Muscle layer of duodenum (tissue), 2 donors: Measurements from ENCODE around the gene OR6N2.

Source experiments
- H3K27ac ChIP-seq: one replicate; pipeline ENCODE4 v1.7.0; 2013; ENCODE audit warnings: mild to moderate bottlenecking, low read length
- H3K27me3 ChIP-seq: one replicate; pipeline ENCODE4 v1.7.0; 2013; ENCODE audit warnings: low read depth, mild to moderate bottlenecking, control low read depth, low read length
- H3K36me3 ChIP-seq, 2 donors: one replicate each; pipeline ENCODE4 v1.7.0; 2013; ENCODE audit warnings: low read length in 2 of 2, control low read depth in 1 of 2, mild to moderate bottlenecking in 1 of 2; ENCODE audit not compliant: insufficient read depth in 2 of 2, control insufficient read depth in 1 of 2
- H3K4me1 ChIP-seq, 2 donors: one replicate each; pipeline ENCODE4 v1.7.0; 2013; ENCODE audit warnings: low read length in 2 of 2, mild to moderate bottlenecking in 2 of 2, control low read depth in 1 of 2, moderate library complexity in 1 of 2; ENCODE audit not compliant: insufficient read depth in 2 of 2, control insufficient read depth in 1 of 2
- H3K4me3 ChIP-seq, 2 donors: one replicate each; pipeline ENCODE4 v1.7.0; 2013; ENCODE audit warnings: low read length in 2 of 2, low read depth in 1 of 2, mild to moderate bottlenecking in 1 of 2
- H3K9me3 ChIP-seq, 2 donors: one replicate each; pipeline ENCODE4 v1.7.0; 2013; ENCODE audit warnings: low read length in 2 of 2, control low read depth in 1 of 2, mild to moderate bottlenecking in 1 of 2; ENCODE audit not compliant: control insufficient read depth in 1 of 2
- donor health status: healthy.

The OR6N2 gene

GRCh38 chr1:158752155-158752712, 28.8 kb downstream of the OR6N2 start:
- H3K36me3 ChIP-seq: no peaks in the 10 kb centered on the region

GRCh38 chr1:158735848-158736247, 45.2 kb downstream of the OR6N2 start:
- no peaks in the 10 kb centered on the region for H3K36me3 ChIP-seq
- H3K4me1 ChIP-seq: no peaks in the 10 kb centered on the region
- no peak overlapping the region for H3K27ac ChIP-seq
- H3K4me3 ChIP-seq: no peak overlapping the region
- H3K9me3 ChIP-seq: no peaks in the 10 kb centered on the region
- no peaks in the 10 kb centered on the region for H3K27me3 ChIP-seq

More at GRCh38 chr1:158752155-158752712, 28.8 kb downstream of the OR6N2 start:
- no peaks in the 10 kb centered on the region for H3K27me3 ChIP-seq
- H3K4me3 ChIP-seq: no peak overlapping the region
- no peak overlapping the region for H3K27ac ChIP-seq
- H3K9me3 ChIP-seq: no peaks in the 10 kb centered on the region
- no peaks in the 10 kb centered on the region for H3K4me1 ChIP-seq

GRCh38 chr1:158732524-158732923, 48.5 kb downstream of the OR6N2 start:
- H3K9me3 ChIP-seq: no peaks in the 10 kb centered on the region
- no peaks in the 10 kb centered on the region for H3K4me1 ChIP-seq
- no peak overlapping the region for H3K4me3 ChIP-seq
- no peaks in the 10 kb centered on the region for H3K27me3 ChIP-seq
- no peak overlapping the region for H3K27ac ChIP-seq
- no peaks in the 10 kb centered on the region for H3K36me3 ChIP-seq

- no peak overlapping the region for H3K4me3 ChIP-seq
- H3K4me1 ChIP-seq: no peaks in the 10 kb centered on the region
- H3K27ac ChIP-seq: no peak overlapping the region
- H3K27me3 ChIP-seq: no peaks in the 10 kb centered on the region
- no peaks in the 10 kb centered on the region for H3K9me3 ChIP-seq
- H3K36me3 ChIP-seq: no peaks in the 10 kb centered on the region
Observed at GRCh38 chr1:158731707-158732106, 49.3 kb downstream of the OR6N2 start.

- Histone ChIP-seq H3K4me1 (no peaks in the 10 kb centered on the region), H3K36me3 (no peaks in the 10 kb centered on the region), H3K27me3 (no peaks in the 10 kb centered on the region), H3K4me3 (no peak overlapping the region), H3K27ac (no peak overlapping the region), H3K9me3 (no peaks in the 10 kb centered on the region)
Observed at GRCh38 chr1:158730453-158730852, 50.6 kb downstream of the OR6N2 start.

GRCh38 chr1:158728510-158729225, 52.3 kb downstream of the OR6N2 start:
- no peak overlapping the region for H3K4me3 ChIP-seq
- no peaks in the 10 kb centered on the region for H3K9me3 ChIP-seq
- no peaks in the 10 kb centered on the region for H3K4me1 ChIP-seq
- H3K27ac ChIP-seq: no peak overlapping the region
- no peaks in the 10 kb centered on the region for H3K27me3 ChIP-seq
- no peaks in the 10 kb centered on the region for H3K36me3 ChIP-seq

GRCh38 chr1:158724442-158724841, 56.6 kb downstream of the OR6N2 start:
- Histone ChIP-seq H3K9me3 (no peaks in the 10 kb centered on the region), H3K36me3 (no peaks in the 10 kb centered on the region), H3K4me3 (no peak overlapping the region), H3K27me3 (no peaks in the 10 kb centered on the region), H3K27ac (no peak overlapping the region), H3K4me1 (no peaks in the 10 kb centered on the region)
